GM12891 (cell line): ENCODE measurements around the gene SYCP3.

ENCODE experiments used
- POLR2A ChIP-seq: IDR thresholded peaks from 2 replicates; pipeline ENCODE4 v1.6.1; 2011; ENCODE audit warnings: low read depth, low read length, control low read depth
- POLR2AphosphoS5 ChIP-seq: IDR thresholded peaks from 2 replicates; pipeline ENCODE4 v1.6.1; 2011; ENCODE audit warnings: low read depth, low read length, control low read depth
- TAF1 ChIP-seq: IDR thresholded peaks from 2 replicates; pipeline ENCODE4 v1.6.1; 2011; ENCODE audit warnings: low read depth, low read length, control low read depth

- no peak for TF ChIP-seq POLR2A
- TF ChIP-seq POLR2AphosphoS5, result no peak
- TF ChIP-seq TAF1, result no peak
Observed at GRCh38 chr12:101740566-101740965, 1.3 kb upstream of the SYCP3 start.
